ENCODE data around the gene YKT6.

Gene YKT6

DNA sequence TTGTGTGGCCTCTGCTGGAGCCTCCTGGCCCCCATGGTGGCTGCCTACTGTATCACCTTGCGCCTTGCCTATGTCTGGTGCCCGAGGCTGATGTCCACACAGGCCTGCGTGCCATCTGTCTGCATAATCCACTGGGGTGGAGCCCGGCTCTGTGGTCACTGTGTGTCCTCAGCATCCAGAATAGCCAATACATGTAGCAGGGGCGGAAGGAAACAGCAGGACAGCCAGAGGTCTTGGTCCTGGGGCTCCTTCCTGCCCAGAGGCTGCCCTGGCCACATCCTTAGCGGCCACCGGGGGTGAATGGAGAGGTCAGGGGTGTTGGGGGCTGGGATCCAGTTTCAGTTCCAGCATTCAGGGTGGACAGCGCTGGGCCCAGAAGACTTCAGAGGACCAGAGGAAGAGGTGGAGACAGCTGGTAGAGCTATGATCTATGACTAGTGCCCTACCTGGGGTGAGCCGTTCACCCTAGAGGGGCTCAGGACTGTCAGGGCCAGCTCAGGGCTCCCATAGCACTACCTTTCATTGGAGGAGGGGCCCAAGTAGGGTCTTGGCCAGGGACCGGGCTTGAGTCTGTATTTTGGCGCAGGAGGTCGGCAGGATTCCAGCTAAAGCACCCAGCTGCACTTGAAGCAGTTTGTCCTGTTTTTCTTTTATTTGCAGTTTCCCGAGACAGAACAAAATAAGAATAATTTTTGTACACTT, 15.9 kb downstream of the YKT6 start:
- no peak for DNase-seq (ENCODE audit: low spot score)
- in situ Hi-C loops (cut with MboI; ENCODE audit: low sequenced_read_pairs, unreplicated experiment) = no loop called here
- TF ChIP-seq, protein P1, sequence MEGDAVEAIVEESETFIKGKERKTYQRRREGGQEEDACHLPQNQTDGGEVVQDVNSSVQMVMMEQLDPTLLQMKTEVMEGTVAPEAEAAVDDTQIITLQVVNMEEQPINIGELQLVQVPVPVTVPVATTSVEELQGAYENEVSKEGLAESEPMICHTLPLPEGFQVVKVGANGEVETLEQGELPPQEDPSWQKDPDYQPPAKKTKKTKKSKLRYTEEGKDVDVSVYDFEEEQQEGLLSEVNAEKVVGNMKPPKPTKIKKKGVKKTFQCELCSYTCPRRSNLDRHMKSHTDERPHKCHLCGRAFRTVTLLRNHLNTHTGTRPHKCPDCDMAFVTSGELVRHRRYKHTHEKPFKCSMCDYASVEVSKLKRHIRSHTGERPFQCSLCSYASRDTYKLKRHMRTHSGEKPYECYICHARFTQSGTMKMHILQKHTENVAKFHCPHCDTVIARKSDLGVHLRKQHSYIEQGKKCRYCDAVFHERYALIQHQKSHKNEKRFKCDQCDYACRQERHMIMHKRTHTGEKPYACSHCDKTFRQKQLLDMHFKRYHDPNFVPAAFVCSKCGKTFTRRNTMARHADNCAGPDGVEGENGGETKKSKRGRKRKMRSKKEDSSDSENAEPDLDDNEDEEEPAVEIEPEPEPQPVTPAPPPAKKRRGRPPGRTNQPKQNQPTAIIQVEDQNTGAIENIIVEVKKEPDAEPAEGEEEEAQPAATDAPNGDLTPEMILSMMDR (IDR thresholded peaks at IDR 0.05; ENCODE audit: borderline replicate concordance, control extremely low read depth, extremely low read depth, insufficient read depth, missing control alignments) = no peak

GRCh38 chr7:44217223-44217714, 16.5 kb downstream of the YKT6 start:
- DNase-seq (ENCODE audit: low spot score) = no peak
- in situ Hi-C loops (cut with MboI; ENCODE audit: low sequenced_read_pairs, unreplicated experiment) = no loop called here
- TF ChIP-seq, protein P1 (IDR thresholded peaks at IDR 0.05; ENCODE audit: borderline replicate concordance, control extremely low read depth, extremely low read depth, insufficient read depth, missing control alignments) = no peak

DNA sequence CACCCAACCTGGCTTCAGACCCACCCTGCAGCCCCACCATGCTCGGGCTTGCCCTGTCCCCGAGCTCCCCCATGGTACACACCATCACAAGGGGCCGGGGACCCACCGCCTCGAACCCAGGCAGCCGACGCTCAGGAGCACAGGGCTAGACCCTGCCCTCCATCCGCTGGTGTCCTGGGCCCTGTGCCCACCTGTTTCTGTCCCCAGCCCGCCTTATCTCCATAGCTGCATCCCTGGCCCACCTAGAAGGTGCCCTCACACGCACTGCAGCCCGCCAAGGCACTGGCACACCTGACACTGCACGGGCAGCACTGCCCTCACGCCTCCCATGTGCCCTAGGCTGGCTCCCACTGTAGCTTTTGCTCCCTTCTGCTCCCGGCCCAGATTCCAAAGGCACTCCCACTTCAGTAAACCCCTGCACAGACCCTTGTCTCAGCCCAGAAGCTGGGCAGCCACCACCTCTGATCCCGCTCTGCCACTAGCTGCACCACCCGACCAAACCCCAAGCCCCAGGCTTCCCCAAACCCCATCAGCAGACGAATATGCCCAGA, 17.1 kb downstream of the YKT6 start:
- no peak for DNase-seq (ENCODE audit: low spot score)
- in situ Hi-C loops (cut with MboI; ENCODE audit: low sequenced_read_pairs, unreplicated experiment) = no loop called here
- TF ChIP-seq, protein P1 (IDR thresholded peaks at IDR 0.05; ENCODE audit: borderline replicate concordance, control extremely low read depth, extremely low read depth, insufficient read depth, missing control alignments) = no peak

GRCh38 chr7:44218418-44219201, 17.8 kb downstream of the YKT6 start:
- TF ChIP-seq, protein P1 (IDR thresholded peaks at IDR 0.05; ENCODE audit: borderline replicate concordance, control extremely low read depth, extremely low read depth, insufficient read depth, missing control alignments) = no peak
- no peak for DNase-seq (ENCODE audit: low spot score)
- in situ Hi-C loops (cut with MboI; ENCODE audit: low sequenced_read_pairs, unreplicated experiment) = no loop called here

- TF ChIP-seq, protein P1 (IDR thresholded peaks at IDR 0.05; ENCODE audit: borderline replicate concordance, control extremely low read depth, extremely low read depth, insufficient read depth, missing control alignments) = no peak
- DNase-seq (ENCODE audit: low spot score) = no peak
- in situ Hi-C loops (cut with MboI; ENCODE audit: low sequenced_read_pairs, unreplicated experiment) = no loop called here
Measured at GRCh38 chr7:44219371-44220045, 18.7 kb downstream of the YKT6 start.

DNA sequence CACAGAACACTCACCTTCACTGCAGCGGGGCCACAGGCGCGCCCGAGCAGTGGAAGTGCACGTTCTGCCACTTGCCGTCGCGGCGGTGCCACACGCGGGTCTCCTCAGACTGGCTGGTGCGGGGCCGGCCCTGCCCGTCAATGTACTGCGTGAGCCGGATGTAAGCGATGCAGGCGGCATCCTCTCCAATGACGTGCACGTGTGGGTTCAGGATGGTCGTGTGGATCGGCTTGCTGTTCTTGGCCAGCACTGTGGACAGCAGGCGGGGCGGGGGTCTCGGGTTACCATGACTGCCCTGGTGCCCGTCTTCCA, 19.2 kb downstream of the YKT6 start:
- TF ChIP-seq, protein P1 (IDR thresholded peaks at IDR 0.05; ENCODE audit: borderline replicate concordance, control extremely low read depth, extremely low read depth, insufficient read depth, missing control alignments) = no peak
- no peak for DNase-seq (ENCODE audit: low spot score)
- in situ Hi-C loops (cut with MboI; ENCODE audit: low sequenced_read_pairs, unreplicated experiment) = no loop called here
